ENCODE data around the gene MYO9B.

DNA sequence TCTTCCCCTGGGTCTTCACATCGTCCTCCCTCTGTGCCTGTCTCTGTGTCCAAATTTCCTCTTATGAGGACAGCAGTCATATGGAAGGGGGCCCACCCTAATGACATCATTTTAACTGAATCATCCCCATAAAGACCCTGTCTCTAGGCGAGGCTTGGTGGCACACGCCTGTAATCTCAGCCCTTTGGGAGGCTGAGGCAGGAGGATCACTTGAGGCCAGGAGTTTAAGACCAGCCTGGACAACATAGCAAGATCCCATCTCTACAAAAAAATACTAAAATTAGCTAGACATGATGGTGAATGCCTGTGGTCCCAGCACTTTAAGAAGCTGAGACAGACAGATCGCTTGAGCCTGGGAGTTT is 4.8 kb downstream of the MYO9B start:
- TF ChIP-seq, protein P1, sequence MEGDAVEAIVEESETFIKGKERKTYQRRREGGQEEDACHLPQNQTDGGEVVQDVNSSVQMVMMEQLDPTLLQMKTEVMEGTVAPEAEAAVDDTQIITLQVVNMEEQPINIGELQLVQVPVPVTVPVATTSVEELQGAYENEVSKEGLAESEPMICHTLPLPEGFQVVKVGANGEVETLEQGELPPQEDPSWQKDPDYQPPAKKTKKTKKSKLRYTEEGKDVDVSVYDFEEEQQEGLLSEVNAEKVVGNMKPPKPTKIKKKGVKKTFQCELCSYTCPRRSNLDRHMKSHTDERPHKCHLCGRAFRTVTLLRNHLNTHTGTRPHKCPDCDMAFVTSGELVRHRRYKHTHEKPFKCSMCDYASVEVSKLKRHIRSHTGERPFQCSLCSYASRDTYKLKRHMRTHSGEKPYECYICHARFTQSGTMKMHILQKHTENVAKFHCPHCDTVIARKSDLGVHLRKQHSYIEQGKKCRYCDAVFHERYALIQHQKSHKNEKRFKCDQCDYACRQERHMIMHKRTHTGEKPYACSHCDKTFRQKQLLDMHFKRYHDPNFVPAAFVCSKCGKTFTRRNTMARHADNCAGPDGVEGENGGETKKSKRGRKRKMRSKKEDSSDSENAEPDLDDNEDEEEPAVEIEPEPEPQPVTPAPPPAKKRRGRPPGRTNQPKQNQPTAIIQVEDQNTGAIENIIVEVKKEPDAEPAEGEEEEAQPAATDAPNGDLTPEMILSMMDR (IDR thresholded peaks at IDR 0.05; ENCODE audit: insufficient read depth, low read depth, low read length), result no peak
- no peak for TF ChIP-seq EZH2 (IDR thresholded peaks at IDR 0.05; ENCODE audit: insufficient read depth, low read length)
